Stimulated activated naive B cell treated with anti-CD40 and anti-IgM and Interleukin-4, amounts not matched to agents 10 μg/mL and 1 μg/mL and 100 μg/mL, for 72 hours (primary cell): ENCODE results near the gene ADAM12.

Source experiments
- ATAC-seq, 2 donors: fragments of 150-1000 bp; cut with Tn5 transposase; replicated peaks; 2 replicates each; pipeline ENCODE4 v1.10.0; 2021; ENCODE audit warnings: moderate library complexity in 1 of 2
- DNase-seq: peaks from one replicate; pipeline ENCODE4 v3.0.0; 2021
- H3K27ac Mint-ChIP-seq: one replicate; pipeline ENCODE4 v1.8.0; 2022; ENCODE audit warnings: mild to moderate bottlenecking, mixed read lengths
- H3K27me3 Mint-ChIP-seq, 2 donors: one replicate each; pipeline ENCODE4 v1.8.0; 2022; ENCODE audit warnings: mixed read lengths in 2 of 2
- H3K36me3 Mint-ChIP-seq, 2 donors: one replicate each; pipeline ENCODE4 v1.8.0; 2022; ENCODE audit warnings: mixed read lengths in 2 of 2, mild to moderate bottlenecking in 1 of 2
- H3K4me1 Mint-ChIP-seq, 2 donors: one replicate each; pipeline ENCODE4 v1.8.0; 2022; ENCODE audit warnings: mixed read lengths in 2 of 2, mild to moderate bottlenecking in 1 of 2
- H3K4me3 Mint-ChIP-seq, 2 donors: one replicate each; pipeline ENCODE4 v1.8.0; 2022; ENCODE audit warnings: mild to moderate bottlenecking in 2 of 2, mixed read lengths in 2 of 2, moderate library complexity in 1 of 2
- H3K9me3 Mint-ChIP-seq, 2 donors: one replicate each; pipeline ENCODE4 v1.8.0; 2022; ENCODE audit warnings: mixed read lengths in 2 of 2, mild to moderate bottlenecking in 1 of 2

Gene ADAM12

DNA sequence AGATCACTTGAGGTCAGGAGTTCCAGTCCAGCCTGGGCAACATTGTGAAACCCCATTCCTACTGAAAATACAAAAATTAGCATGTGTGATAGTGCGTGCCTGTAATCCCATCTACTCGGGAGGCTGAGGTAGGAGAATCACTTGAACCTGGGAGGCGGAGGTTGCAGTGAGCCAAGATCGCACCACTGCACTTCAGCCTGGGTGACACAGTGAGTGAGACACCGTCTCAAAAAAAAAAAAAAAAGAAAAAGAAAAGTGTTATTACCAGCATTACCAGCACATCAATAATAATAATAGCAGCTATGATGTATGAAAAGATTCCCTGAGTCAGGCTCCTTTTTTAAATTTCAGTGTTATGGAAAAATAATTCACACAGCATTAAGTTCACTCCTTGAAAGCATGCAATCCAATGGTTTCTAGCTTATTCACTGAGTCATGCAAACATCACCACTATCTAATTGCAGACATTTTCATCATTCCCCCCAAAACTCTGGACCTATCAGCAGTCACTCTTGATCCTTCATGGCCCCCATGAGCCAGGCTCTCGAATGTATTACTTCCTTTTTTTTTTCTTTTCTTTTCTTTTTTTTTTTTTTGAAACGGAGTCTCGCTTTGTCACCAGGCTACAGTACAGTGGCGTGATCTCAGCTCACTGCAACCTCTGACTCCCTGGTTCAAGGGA is 263.5 kb downstream of the ADAM12 start:
- DNase-seq, result no peak
- Mint-ChIP-seq H3K27ac (no peak overlapping the region), H3K4me1 (no peaks in the 10 kb centered on the region), H3K36me3 (no peaks in the 10 kb centered on the region), H3K4me3 (no peak overlapping the region), H3K9me3 (peaks cover 2 to 3% of the 10 kb centered on the region in 2 donors), H3K27me3 (peaks cover 4 to 16% of the 10 kb centered on the region in 2 donors)
- ATAC-seq, result peak; percentile 41 to 48

DNA sequence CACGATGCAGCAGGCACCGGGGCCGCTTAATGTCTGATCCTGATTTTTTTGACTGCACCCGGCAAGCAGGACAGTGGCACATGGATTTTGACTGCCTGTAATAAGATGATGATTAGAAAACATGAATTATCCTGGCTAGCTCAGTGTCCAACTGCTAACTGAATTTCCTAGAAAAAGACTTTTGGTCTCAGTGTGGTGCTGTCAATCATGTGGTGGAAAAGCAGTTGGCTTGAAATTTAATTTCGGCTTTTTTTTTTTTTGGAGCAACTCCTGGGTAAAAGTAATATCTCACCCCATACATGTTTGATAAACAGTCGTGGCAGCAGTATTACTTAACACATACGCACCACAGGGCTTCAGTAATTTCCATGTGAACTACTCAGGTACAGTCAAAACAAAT is 264.2 kb downstream of the ADAM12 start:
- Mint-ChIP-seq H3K27ac (no peak overlapping the region), H3K4me1 (no peaks in the 10 kb centered on the region), H3K9me3 (peaks cover 2 to 3% of the 10 kb centered on the region in 2 donors), H3K4me3 (no peak overlapping the region), H3K27me3 (peaks cover 4 to 16% of the 10 kb centered on the region in 2 donors), H3K36me3 (no peaks in the 10 kb centered on the region)
- no peak for DNase-seq
- no peak for ATAC-seq

DNA sequence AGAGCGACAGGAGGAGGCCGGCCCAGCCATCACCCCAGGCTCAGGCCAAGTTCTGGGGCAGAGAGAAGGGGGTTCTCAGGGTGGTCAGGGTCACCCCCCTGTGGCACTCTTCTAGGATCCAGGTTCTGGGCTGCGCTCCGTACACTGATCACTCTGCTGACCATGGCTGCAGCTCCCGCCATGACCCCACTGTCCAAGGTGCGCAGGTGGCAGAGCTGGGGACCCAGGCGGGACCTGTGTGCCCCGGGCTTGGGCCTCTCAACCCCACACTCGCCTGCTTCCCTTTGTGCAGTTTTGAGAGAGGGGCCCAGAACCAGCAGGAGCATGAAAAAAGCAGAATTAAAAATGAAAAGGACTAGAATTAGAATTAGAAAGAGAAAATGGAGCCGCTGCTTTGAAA is 264.8 kb downstream of the ADAM12 start:
- DNase-seq (no peak), ATAC-seq (no peak)
- no peak overlapping the region for H3K4me3 Mint-ChIP-seq
- no peaks in the 10 kb centered on the region for H3K36me3 Mint-ChIP-seq
- H3K9me3 Mint-ChIP-seq, result peaks cover 2% of the 10 kb centered on the region in 2 donors
- H3K4me1 Mint-ChIP-seq, result no peaks in the 10 kb centered on the region
- H3K27ac Mint-ChIP-seq, result no peak overlapping the region
- peaks cover 4 to 18% of the 10 kb centered on the region in 2 donors for H3K27me3 Mint-ChIP-seq

DNA sequence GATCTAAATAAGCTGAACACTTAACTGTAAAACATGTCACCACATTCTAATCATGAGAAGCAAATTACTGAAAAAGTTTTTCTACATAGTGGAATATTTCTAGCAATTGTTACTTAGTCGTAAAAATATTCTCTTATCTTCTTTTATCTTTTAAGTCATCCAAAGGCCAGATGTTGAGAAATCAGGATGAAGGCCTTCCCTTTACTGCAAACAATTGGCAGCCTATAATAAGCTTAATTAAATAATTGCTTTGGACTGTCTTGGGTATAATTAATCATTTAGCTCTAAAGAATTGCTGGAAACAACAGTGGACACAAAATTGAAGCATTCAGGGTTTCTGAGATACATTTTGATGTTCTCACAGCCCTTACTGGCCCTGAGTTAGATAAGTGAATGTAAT is 265.4 kb downstream of the ADAM12 start:
- DNase-seq (no peak), ATAC-seq (no peak)
- H3K27ac Mint-ChIP-seq, result no peak overlapping the region
- no peaks in the 10 kb centered on the region for H3K4me1 Mint-ChIP-seq
- no peak overlapping the region for H3K4me3 Mint-ChIP-seq
- H3K36me3 Mint-ChIP-seq, result no peaks in the 10 kb centered on the region
- peaks cover 4 to 23% of the 10 kb centered on the region in 2 donors for H3K27me3 Mint-ChIP-seq
- H3K9me3 Mint-ChIP-seq, result no peaks in the 10 kb centered on the region

- Mint-ChIP-seq H3K36me3 (no peaks in the 10 kb centered on the region), H3K27ac (no peak overlapping the region), H3K4me1 (no peaks in the 10 kb centered on the region), H3K4me3 (no peak overlapping the region), H3K9me3 (peaks cover 0 to 4% of the 10 kb centered on the region in 2 donors), H3K27me3 (peaks cover 4 to 13% of the 10 kb centered on the region in 2 donors)
- ATAC-seq (no peak), DNase-seq (no peak)
Measured at GRCh38 chr10:126119599-126119998, 268.7 kb downstream of the ADAM12 start.

GRCh38 chr10:126118476-126118875 is 269.8 kb downstream of the ADAM12 start:
- no peak for ATAC-seq
- no peaks in the 10 kb centered on the region for H3K4me1 Mint-ChIP-seq

DNA sequence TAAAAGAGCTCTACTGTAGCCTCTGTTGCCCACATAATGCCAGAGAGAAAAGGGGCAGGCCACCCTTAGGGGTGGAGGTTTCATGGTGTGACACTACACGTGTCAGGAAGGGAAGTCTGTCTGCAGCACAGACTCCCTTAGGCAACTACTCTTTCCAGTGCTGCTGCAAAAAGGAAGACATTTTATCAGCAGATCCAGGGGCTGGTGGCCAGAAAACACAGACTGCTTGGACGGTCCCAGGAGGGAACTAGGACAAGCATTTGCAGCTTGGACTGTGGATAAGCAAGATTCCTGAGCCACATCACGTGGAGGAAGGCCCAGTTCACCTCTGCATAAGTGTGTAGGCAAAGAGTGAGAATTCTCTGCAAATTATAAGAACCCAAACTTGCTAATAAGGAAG is 271.1 kb downstream of the ADAM12 start:
- Mint-ChIP-seq H3K36me3 (no peaks in the 10 kb centered on the region), H3K9me3 (peaks cover 0 to 4% of the 10 kb centered on the region in 2 donors), H3K4me3 (no peak overlapping the region), H3K4me1 (no peaks in the 10 kb centered on the region), H3K27me3 (peaks cover 16 to 28% of the 10 kb centered on the region in 2 donors), H3K27ac (no peak overlapping the region)
- no peak for DNase-seq
- no peak for ATAC-seq

More at GRCh38 chr10:126118476-126118875, 269.8 kb downstream of the ADAM12 start:
- Mint-ChIP-seq H3K36me3 (no peaks in the 10 kb centered on the region), H3K27me3 (peaks cover 11 to 20% of the 10 kb centered on the region in 2 donors), H3K4me3 (no peak overlapping the region), H3K9me3 (peaks cover 0 to 4% of the 10 kb centered on the region in 2 donors), H3K27ac (no peak overlapping the region)
- DNase-seq, result no peak

GRCh38 chr10:126115886-126116285 is 272.4 kb downstream of the ADAM12 start:
- no peaks in the 10 kb centered on the region for H3K36me3 Mint-ChIP-seq
- H3K9me3 Mint-ChIP-seq, result peaks cover 2 to 8% of the 10 kb centered on the region in 2 donors
- H3K4me1 Mint-ChIP-seq, result no peaks in the 10 kb centered on the region
- no peak for ATAC-seq
- H3K4me3 Mint-ChIP-seq, result no peak overlapping the region
- no peak for DNase-seq
- H3K27ac Mint-ChIP-seq, result no peak overlapping the region
- peaks cover 22 to 28% of the 10 kb centered on the region in 2 donors for H3K27me3 Mint-ChIP-seq

- peaks cover 2 to 6% of the 10 kb centered on the region in 2 donors for H3K4me1 Mint-ChIP-seq
- peaks cover 2 to 8% of the 10 kb centered on the region in 2 donors for H3K9me3 Mint-ChIP-seq
- no peak overlapping the region for H3K4me3 Mint-ChIP-seq
- no peak overlapping the region for H3K27ac Mint-ChIP-seq
- ATAC-seq, result no peak
- H3K36me3 Mint-ChIP-seq, result no peaks in the 10 kb centered on the region
- no peak for DNase-seq
- peaks cover 24 to 30% of the 10 kb centered on the region in 2 donors for H3K27me3 Mint-ChIP-seq
Measured at GRCh38 chr10:126114884-126115555, 273.3 kb downstream of the ADAM12 start.

DNA sequence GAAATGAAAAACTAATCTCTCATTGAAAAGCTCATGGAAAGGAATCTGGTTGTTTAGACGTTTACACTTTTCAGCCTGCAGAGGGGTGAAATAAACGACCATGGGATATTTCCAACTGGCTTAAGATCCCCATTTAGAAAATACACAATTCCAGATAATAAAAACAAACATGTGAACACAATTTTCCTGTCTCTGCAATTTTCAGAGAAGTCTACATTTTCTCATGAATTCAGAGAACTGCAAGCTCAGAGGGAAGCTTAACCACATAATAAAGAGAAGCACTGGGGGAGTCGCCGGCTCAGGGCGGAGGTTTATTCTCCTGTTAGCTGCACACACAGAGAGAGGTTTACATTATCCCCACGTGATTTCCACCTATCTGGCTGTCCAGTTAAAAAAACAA is 276.8 kb downstream of the ADAM12 start:
- Mint-ChIP-seq H3K27ac (no peak overlapping the region), H3K4me3 (no peak overlapping the region), H3K9me3 (peaks cover 2 to 6% of the 10 kb centered on the region in 2 donors), H3K36me3 (no peaks in the 10 kb centered on the region), H3K4me1 (peaks cover 2 to 8% of the 10 kb centered on the region in 2 donors), H3K27me3 (peaks cover 26 to 34% of the 10 kb centered on the region in 2 donors)
- no peak for DNase-seq
- ATAC-seq, result no peak

- Mint-ChIP-seq H3K4me1 (peaks cover 2 to 8% of the 10 kb centered on the region in 2 donors), H3K4me3 (no peak overlapping the region), H3K27ac (no peak overlapping the region), H3K27me3 (peaks cover 26 to 34% of the 10 kb centered on the region in 2 donors), H3K36me3 (no peaks in the 10 kb centered on the region), H3K9me3 (peaks cover 2 to 4% of the 10 kb centered on the region in 2 donors)
- ATAC-seq (no peak), DNase-seq (no peak)
Measured at GRCh38 chr10:126110489-126111180, 277.6 kb downstream of the ADAM12 start.

GRCh38 chr10:126109893-126110292 is 278.4 kb downstream of the ADAM12 start:
- Mint-ChIP-seq H3K9me3 (peaks cover 2 to 4% of the 10 kb centered on the region in 2 donors), H3K27me3 (peaks cover 26 to 34% of the 10 kb centered on the region in 2 donors), H3K4me3 (no peak overlapping the region), H3K27ac (no peak overlapping the region), H3K4me1 (peaks cover 2 to 8% of the 10 kb centered on the region in 2 donors), H3K36me3 (no peaks in the 10 kb centered on the region)
- ATAC-seq (no peak), DNase-seq (no peak)

- H3K4me3 Mint-ChIP-seq, result no peak overlapping the region
- peaks cover 2 to 4% of the 10 kb centered on the region in 2 donors for H3K9me3 Mint-ChIP-seq
- ATAC-seq, result no peak
- no peak overlapping the region for H3K27ac Mint-ChIP-seq
- H3K27me3 Mint-ChIP-seq, result peaks cover 21 to 29% of the 10 kb centered on the region in 2 donors
- peaks cover 4 to 14% of the 10 kb centered on the region in 2 donors for H3K4me1 Mint-ChIP-seq
- DNase-seq, result no peak
- H3K36me3 Mint-ChIP-seq, result no peaks in the 10 kb centered on the region
Measured at GRCh38 chr10:126108693-126109092, 279.6 kb downstream of the ADAM12 start.

GRCh38 chr10:126104767-126105166 is 283.5 kb downstream of the ADAM12 start:
- H3K27ac Mint-ChIP-seq, result no peak overlapping the region

More at GRCh38 chr10:126104767-126105166, 283.5 kb downstream of the ADAM12 start:
- no peaks in the 10 kb centered on the region for H3K36me3 Mint-ChIP-seq
- no peak overlapping the region for H3K4me3 Mint-ChIP-seq
- H3K9me3 Mint-ChIP-seq, result no peaks in the 10 kb centered on the region
- peaks cover 2 to 8% of the 10 kb centered on the region in 2 donors for H3K27me3 Mint-ChIP-seq
- ATAC-seq (no peak), DNase-seq (no peak)
- peaks cover 4 to 24% of the 10 kb centered on the region in 2 donors for H3K4me1 Mint-ChIP-seq
